ENCODE measurements around the gene DYTN. TPM values are rescaled to one million over a fixed set of nuclear protein-coding genes. Genes with fewer than 3 reads are reported as not detected.

DYTN gene
- polyA plus RNA-seq, 1 of the 3 experiments (the other 2 are of a cell fraction) = not detected

DNA sequence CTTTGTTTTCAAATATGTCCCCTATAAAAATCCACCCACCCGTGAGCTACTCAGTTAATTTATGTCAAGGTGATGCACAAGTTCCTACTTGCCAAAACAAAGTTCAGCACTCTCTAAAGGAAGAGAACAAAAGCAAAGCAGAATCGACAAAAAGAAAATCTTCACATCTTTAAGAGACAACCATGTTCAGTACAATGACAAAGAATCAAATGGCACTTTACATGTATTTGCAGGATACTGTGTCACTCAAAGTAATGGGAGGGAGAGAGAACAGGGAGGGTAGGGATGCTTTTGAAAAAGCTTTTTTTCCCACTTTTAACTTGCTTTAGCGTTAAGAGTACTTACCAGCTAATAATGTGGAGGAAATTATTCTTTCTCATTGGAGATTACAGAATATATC, 115.0 kb downstream of the DYTN start:
- ChIA-PET CTCF (interaction anchor here (0.6 kb wide), 1 partner anchor 11 kb away, joined by 3 read pairs; no protein-coding TSS in a partner anchor), POLR2A (no interaction called here)
- Histone ChIP-seq H3K9ac (no peak overlapping the region), H3K9me3 (no peaks in the 10 kb centered on the region), H3K27me3 (ENCODE audit: insufficient read depth) (no peaks in the 10 kb centered on the region), H2AFZ (ENCODE audit: low read depth) (no peak overlapping the region), H3F3A (replicated peaks; ENCODE audit: insufficient read depth) (no peaks in the 10 kb centered on the region), H3K79me2 (ENCODE audit: insufficient read depth) (no peaks in the 10 kb centered on the region), H3K4me2 (no peak overlapping the region), H4K20me1 (ENCODE audit: insufficient read depth) (no peaks in the 10 kb centered on the region), H3K36me3 (replicated peaks in 1 of 2; ENCODE audit: control insufficient read depth in 1 of 2, insufficient read depth in 2 of 2, low read length in 1 of 2) (peaks cover 0 to 3% of the 10 kb centered on the region in 2 experiments), H3K4me1 (ENCODE audit: control insufficient read depth in 1 of 2, insufficient read depth in 2 of 2, low read depth in 1 of 2, low read length in 1 of 2) (no peaks in the 10 kb centered on the region), H3K27ac (ENCODE audit: low read depth in 2 of 2, low read length in 1 of 2) (no peak overlapping the region), H3K9me2 (no peaks in the 10 kb centered on the region), H3K4me3 (ENCODE audit: low read depth in 2 of 2, low read length in 1 of 2) (no peak overlapping the region)
- TF ChIP-seq, protein P1, sequence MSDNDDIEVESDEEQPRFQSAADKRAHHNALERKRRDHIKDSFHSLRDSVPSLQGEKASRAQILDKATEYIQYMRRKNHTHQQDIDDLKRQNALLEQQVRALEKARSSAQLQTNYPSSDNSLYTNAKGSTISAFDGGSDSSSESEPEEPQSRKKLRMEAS (IDR thresholded peaks at IDR 0.05; ENCODE audit: low read depth) = no peak
- TF ChIP-seq FOXJ3 (CRISPR knock-in tag; IDR thresholded peaks at IDR 0.05) (no peak), MEF2A (IDR thresholded peaks at IDR 0.05; ENCODE audit: borderline replicate concordance, low read depth) (no peak), FOXM1 (IDR thresholded peaks at IDR 0.05; ENCODE audit: low read depth) (no peak), TEAD4 (IDR thresholded peaks at IDR 0.05; ENCODE audit: borderline replicate concordance, insufficient read depth) (no peak), GATA2 (CRISPR knock-in tag; IDR thresholded peaks at IDR 0.05) (no peak), JUND (IDR thresholded peaks at IDR 0.05) (no peak), TAF1 (IDR thresholded peaks at IDR 0.05; ENCODE audit: borderline replicate concordance, low read depth, low read length) (no peak), FOSL2 (IDR thresholded peaks at IDR 0.05; ENCODE audit: borderline replicate concordance, low read depth) (no peak), TCF12 (IDR thresholded peaks at IDR 0.05) (no peak), POLR2AphosphoS5 (IDR thresholded peaks at IDR 0.05; ENCODE audit: low read depth, low read length) (no peak), YY1 (IDR thresholded peaks at IDR 0.05; ENCODE audit: low read depth) (no peak), SMC3 (IDR thresholded peaks at IDR 0.05; ENCODE audit: low read depth, low read length) (no peak), RCOR1 (IDR thresholded peaks at IDR 0.05; ENCODE audit: low read length) (no peak)
- TF ChIP-seq, protein P2, sequence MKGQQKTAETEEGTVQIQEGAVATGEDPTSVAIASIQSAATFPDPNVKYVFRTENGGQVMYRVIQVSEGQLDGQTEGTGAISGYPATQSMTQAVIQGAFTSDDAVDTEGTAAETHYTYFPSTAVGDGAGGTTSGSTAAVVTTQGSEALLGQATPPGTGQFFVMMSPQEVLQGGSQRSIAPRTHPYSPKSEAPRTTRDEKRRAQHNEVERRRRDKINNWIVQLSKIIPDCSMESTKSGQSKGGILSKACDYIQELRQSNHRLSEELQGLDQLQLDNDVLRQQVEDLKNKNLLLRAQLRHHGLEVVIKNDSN (IDR thresholded peaks at IDR 0.05; ENCODE audit: borderline replicate concordance, low read depth) = no peak
- TF ChIP-seq, protein P3, sequence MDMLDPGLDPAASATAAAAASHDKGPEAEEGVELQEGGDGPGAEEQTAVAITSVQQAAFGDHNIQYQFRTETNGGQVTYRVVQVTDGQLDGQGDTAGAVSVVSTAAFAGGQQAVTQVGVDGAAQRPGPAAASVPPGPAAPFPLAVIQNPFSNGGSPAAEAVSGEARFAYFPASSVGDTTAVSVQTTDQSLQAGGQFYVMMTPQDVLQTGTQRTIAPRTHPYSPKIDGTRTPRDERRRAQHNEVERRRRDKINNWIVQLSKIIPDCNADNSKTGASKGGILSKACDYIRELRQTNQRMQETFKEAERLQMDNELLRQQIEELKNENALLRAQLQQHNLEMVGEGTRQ (IDR thresholded peaks at IDR 0.05; ENCODE audit: borderline replicate concordance, low read depth, low read length) = no peak
- WGBS (ENCODE audit: low lambda C conversion rate) = 63% methylated on average over 3 of the region's 3 CpGs
- DNase-seq = no peak

Small RNAs within 50 kb of the gene (small RNA-seq; reads per million reads assigned to genes)
- 0 reads per million in 7 experiments for gene RF00019

Other genes starting within 250 kb of the DYTN start
- gene FAM237A, start 75.9 kb downstream of the DYTN start, polyA plus RNA-seq (2012; rRNA removed) = not detected in 2 replicates
- gene MDH1B, start 46.9 kb upstream of the DYTN start, polyA plus RNA-seq (2012; rRNA removed) = 1.7 and 2.8 TPM in 2 replicates
- 15.1 and 22.8 TPM in 2 replicates for gene FASTKD2, start 47.2 kb upstream of the DYTN start, polyA plus RNA-seq (2012; rRNA removed)
- gene CPO, start 221.1 kb upstream of the DYTN start, polyA plus RNA-seq (2012; rRNA removed) = not detected in 2 replicates